Peyer's patch (tissue), 4 donors: ENCODE results near the gene TMED8. TPM values are rescaled to one million over a fixed set of nuclear protein-coding genes. Genes with fewer than 3 reads are reported as not detected.

ENCODE experiments used
- DNase-seq, 3 donors: peaks; one replicate each; pipeline ENCODE4 v3.0.0-alpha.2; 2017 to 2019
- H3K27ac ChIP-seq, 4 donors: fragments of 200-600 bp; sonication (generic); one replicate each; pipeline ENCODE4 v1.5.1; 2016 to 2019
- H3K27me3 ChIP-seq, 2 donors: fragments of 200-600 bp; sonication (generic); one replicate each; pipeline ENCODE4 v1.5.1; 2019
- H3K36me3 ChIP-seq, 3 donors: fragments of 200-600 bp; sonication (generic); one replicate each; pipeline ENCODE4 v1.5.1; 2016 to 2019
- H3K4me1 ChIP-seq, 4 donors: fragments of 200-600 bp; sonication (generic); one replicate each; pipeline ENCODE4 v1.5.1; 2016 to 2019
- H3K4me3 ChIP-seq, 4 donors: fragments of 200-600 bp; sonication (generic); 1 replicate in 3 of 4; 2 replicates in 1 of 4; pipeline ENCODE4 v1.5.1; 2016 to 2019; ENCODE audit warnings: mild to moderate bottlenecking in 1 of 4
- H3K9me3 ChIP-seq, 4 donors: fragments of 200-600 bp; sonication (generic); one replicate each; pipeline ENCODE4 v1.5.1; 2016 to 2019; ENCODE audit warnings: mild to moderate bottlenecking in 1 of 4
- POLR2A ChIP-seq, 2 donors: fragments of 450-650 bp; IDR thresholded peaks; one replicate each; pipeline ENCODE4 v1.5.1; 2017; ENCODE audit warnings: antibody characterized with exemption in 2 of 2, mild to moderate bottlenecking in 2 of 2, moderate library complexity in 2 of 2
- total RNA-seq, 4 donors: library from RNA; depleted of rRNA; stranded (reverse); fragments of >200 nt; gene quantifications; one replicate each; pipeline ENCODE4 v1.1.0, GENCODE V29; 2016
- TF ChIP-seq, protein P1 (sequence below), 6 experiments: fragments of 450-650 bp in 4 of 6; fragments of 200-600 bp in 2 of 6; sonication (generic) in 1 of 6; IDR thresholded peaks; one replicate each; pipeline ENCODE4 v1.5.1; 2017 to 2019; ENCODE audit warnings: antibody characterized with exemption in 6 of 6, mild to moderate bottlenecking in 3 of 6, moderate library complexity in 1 of 6

Gene TMED8
- total RNA-seq, 4 donors from 2014 or later = 7.4 to 9.9 (median 7.5) TPM

- no peak for TF ChIP-seq POLR2A (IDR thresholded peaks at IDR 0.05)
- TF ChIP-seq, protein P1, sequence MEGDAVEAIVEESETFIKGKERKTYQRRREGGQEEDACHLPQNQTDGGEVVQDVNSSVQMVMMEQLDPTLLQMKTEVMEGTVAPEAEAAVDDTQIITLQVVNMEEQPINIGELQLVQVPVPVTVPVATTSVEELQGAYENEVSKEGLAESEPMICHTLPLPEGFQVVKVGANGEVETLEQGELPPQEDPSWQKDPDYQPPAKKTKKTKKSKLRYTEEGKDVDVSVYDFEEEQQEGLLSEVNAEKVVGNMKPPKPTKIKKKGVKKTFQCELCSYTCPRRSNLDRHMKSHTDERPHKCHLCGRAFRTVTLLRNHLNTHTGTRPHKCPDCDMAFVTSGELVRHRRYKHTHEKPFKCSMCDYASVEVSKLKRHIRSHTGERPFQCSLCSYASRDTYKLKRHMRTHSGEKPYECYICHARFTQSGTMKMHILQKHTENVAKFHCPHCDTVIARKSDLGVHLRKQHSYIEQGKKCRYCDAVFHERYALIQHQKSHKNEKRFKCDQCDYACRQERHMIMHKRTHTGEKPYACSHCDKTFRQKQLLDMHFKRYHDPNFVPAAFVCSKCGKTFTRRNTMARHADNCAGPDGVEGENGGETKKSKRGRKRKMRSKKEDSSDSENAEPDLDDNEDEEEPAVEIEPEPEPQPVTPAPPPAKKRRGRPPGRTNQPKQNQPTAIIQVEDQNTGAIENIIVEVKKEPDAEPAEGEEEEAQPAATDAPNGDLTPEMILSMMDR (IDR thresholded peaks at IDR 0.05) = no peak
- H3K36me3 ChIP-seq = no peaks in the 10 kb centered on the region
- H3K9me3 ChIP-seq = no peaks in the 10 kb centered on the region
Measured at GRCh38 chr14:77359626-77360025, 17.3 kb downstream of the TMED8 start.

GRCh38 chr14:77356899-77357298, 20.0 kb downstream of the TMED8 start:
- Histone ChIP-seq H3K27me3 (no peaks in the 10 kb centered on the region), H3K27ac (no peak overlapping the region), H3K36me3 (no peaks in the 10 kb centered on the region), H3K9me3 (no peaks in the 10 kb centered on the region), H3K4me1 (no peaks in the 10 kb centered on the region), H3K4me3 (no peak overlapping the region)
- TF ChIP-seq, protein P1 (IDR thresholded peaks at IDR 0.05) = no peak
- no peak for TF ChIP-seq POLR2A (IDR thresholded peaks at IDR 0.05)
- DNase-seq = no peak

More at GRCh38 chr14:77359626-77360025, 17.3 kb downstream of the TMED8 start:
- Histone ChIP-seq H3K4me1 (no peaks in the 10 kb centered on the region), H3K27me3 (no peaks in the 10 kb centered on the region), H3K27ac (no peak overlapping the region), H3K4me3 (no peak overlapping the region)
- no peak for DNase-seq

DNA sequence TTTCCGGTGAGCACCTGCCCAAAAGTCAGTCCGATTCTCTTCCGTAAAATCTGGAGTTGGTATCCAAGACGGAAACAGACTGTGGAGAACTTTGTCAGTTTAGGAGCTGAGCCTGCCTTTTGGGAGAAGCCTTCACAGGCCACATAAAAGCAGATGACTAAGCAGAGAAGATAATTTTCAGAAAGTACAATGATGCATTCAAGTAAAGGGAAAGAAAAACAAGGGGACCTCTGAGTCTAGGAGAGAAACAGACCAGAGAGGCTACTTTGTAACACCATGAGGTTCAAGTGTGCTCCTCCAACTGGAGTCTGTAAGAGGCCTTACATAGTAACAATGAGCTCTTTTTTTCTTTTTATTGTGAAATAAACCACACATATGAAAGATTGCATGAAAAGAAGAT, 21.1 kb downstream of the TMED8 start:
- Histone ChIP-seq H3K4me3 (no peak overlapping the region), H3K9me3 (no peaks in the 10 kb centered on the region), H3K27me3 (no peaks in the 10 kb centered on the region), H3K4me1 (no peaks in the 10 kb centered on the region), H3K27ac (no peak overlapping the region), H3K36me3 (peaks cover 0 to 4% (median 0%) of the 10 kb centered on the region in 3 donors)
- no peak for TF ChIP-seq POLR2A (IDR thresholded peaks at IDR 0.05)
- TF ChIP-seq, protein P1 (IDR thresholded peaks at IDR 0.05) = no peak
- no peak for DNase-seq

- peaks cover 0 to 15% (median 0%) of the 10 kb centered on the region in 3 donors for H3K36me3 ChIP-seq
- DNase-seq = no peak
- H3K27me3 ChIP-seq = no peaks in the 10 kb centered on the region
- H3K27ac ChIP-seq = no peak overlapping the region
- no peaks in the 10 kb centered on the region for H3K9me3 ChIP-seq
- no peaks in the 10 kb centered on the region for H3K4me1 ChIP-seq
- H3K4me3 ChIP-seq = no peak overlapping the region
- no peak for TF ChIP-seq POLR2A (IDR thresholded peaks at IDR 0.05)
- TF ChIP-seq, protein P1 (IDR thresholded peaks at IDR 0.05) = no peak
Measured at GRCh38 chr14:77353469-77354141, 23.3 kb downstream of the TMED8 start.

- H3K9me3 ChIP-seq = no peaks in the 10 kb centered on the region
- H3K27ac ChIP-seq = no peak overlapping the region
- H3K4me1 ChIP-seq = no peaks in the 10 kb centered on the region
Measured at GRCh38 chr14:77347751-77348150, 29.1 kb downstream of the TMED8 start.

More at GRCh38 chr14:77347751-77348150, 29.1 kb downstream of the TMED8 start:
- no peak for DNase-seq
- no peak overlapping the region for H3K4me3 ChIP-seq
- peaks cover 0 to 25% (median 0%) of the 10 kb centered on the region in 3 donors for H3K36me3 ChIP-seq
- no peaks in the 10 kb centered on the region for H3K27me3 ChIP-seq
- TF ChIP-seq, protein P1 (IDR thresholded peaks at IDR 0.05) = no peak
- no peak for TF ChIP-seq POLR2A (IDR thresholded peaks at IDR 0.05)
